Right atrium auricular region (tissue), 2 donors: ENCODE data around the gene AKR7A3. TPM values are rescaled to one million over a fixed set of nuclear protein-coding genes. Genes with fewer than 3 reads are reported as not detected.
A peak's percentile ranks its signal among the peaks of the same experiment; 100 is the strongest.
"Not testable (repeated sequence)": the region's sequence is repeated elsewhere in the genome, so short reads cannot be mapped to it uniquely, and the experiment has no call there.

Experiments
- DNase-seq: peaks from one replicate; pipeline ENCODE4 v3.0.0-alpha.2; 2019; ENCODE audit warnings: low spot score
- H3K27ac ChIP-seq, 2 donors: fragments of 200-600 bp; sonication (generic); 1 replicate in 1 of 2; 2 replicates in 1 of 2; pipeline ENCODE4 v1.5.1; 2016 to 2019
- H3K27me3 ChIP-seq, 2 donors: fragments of 200-600 bp; sonication (generic); one replicate each; pipeline versions ENCODE4 v1.5.1 to v1.6.0; 2017 to 2019
- H3K36me3 ChIP-seq: fragments of 200-600 bp; sonication (generic); one replicate; pipeline ENCODE4 v1.5.1; 2016
- H3K4me1 ChIP-seq, 2 donors: fragments of 200-600 bp; sonication (generic); one replicate each; pipeline versions ENCODE4 v1.5.1 to v1.6.0; 2017 to 2019
- H3K4me3 ChIP-seq, 2 donors: fragments of 200-600 bp; sonication (generic); 1 replicate in 1 of 2; 2 replicates in 1 of 2; pipeline ENCODE4 v1.5.1; 2017 to 2019; ENCODE audit warnings: mild to moderate bottlenecking in 1 of 2, moderate library complexity in 1 of 2
- H3K9me3 ChIP-seq, 2 donors: fragments of 200-600 bp; sonication (generic); one replicate each; pipeline ENCODE4 v1.5.1; 2019
- total RNA-seq, 2 donors: library from RNA; depleted of rRNA; stranded (reverse); fragments of >200 nt; gene quantifications; one replicate each; pipeline ENCODE4 v1.1.0, GENCODE V29; 2016
- TF ChIP-seq, protein P1 (sequence below), 2 donors: fragments of 200-600 bp; sonication (generic); IDR thresholded peaks; one replicate each; pipeline ENCODE4 v1.5.1; 2019; ENCODE audit warnings: antibody characterized with exemption in 2 of 2

The AKR7A3 gene
- under 1 TPM in 1 of 2 donors, not detected in 1; 0.20 TPM for total RNA-seq

DNA sequence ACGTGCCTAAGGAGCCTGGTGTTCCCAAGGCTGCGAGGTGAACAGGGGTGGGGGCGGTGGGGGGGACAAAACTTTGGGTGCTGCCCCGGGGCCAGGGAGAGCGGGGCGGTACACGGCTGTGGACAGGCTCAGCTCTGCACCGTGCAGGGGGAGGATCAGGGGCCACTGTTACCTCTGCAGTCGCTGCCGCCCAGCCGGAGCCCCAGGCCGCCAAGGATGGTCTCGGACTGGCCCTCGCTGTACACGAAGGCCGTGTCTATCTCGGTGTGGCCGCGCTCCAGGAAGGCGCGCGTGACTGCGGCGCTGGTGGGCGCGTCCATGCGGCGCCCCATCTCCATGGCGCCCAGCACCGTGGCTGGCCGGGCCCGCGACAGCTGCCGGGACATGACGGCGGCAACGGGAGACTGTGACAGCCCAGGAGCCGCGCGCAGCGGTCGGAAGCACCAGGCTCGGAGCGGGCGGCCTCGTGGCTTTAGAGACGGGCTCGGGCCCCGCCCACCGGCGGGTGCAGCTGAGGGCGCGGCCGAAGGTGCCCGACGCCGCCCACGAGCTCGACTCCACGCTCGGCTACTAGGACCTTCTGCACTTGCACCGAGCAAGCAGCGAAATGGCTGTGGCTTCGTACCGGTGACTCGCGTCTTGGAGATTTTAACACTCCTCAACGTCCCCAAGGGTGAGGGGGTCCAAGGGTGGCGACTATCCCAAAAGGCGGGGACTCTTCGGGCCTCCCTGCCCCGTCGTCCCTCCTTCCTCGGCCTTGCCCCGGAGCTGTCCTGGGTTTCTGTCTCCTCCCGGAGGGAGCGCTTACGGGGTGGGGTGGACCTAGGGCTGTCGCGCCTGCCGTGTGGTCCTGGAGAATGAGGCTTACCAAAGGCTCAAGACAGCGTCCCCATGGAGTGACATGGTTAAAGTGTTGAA lies at the start of gene AKR7A3:
Gene AKR7A3 (minus strand): TSS at position 447 of the 918 bp plus-strand sequence. CDS start 61 bp downstream, at position 386.
- not testable (repeated sequence) for H3K27ac ChIP-seq, DNase-seq, H3K27me3 ChIP-seq

DNA sequence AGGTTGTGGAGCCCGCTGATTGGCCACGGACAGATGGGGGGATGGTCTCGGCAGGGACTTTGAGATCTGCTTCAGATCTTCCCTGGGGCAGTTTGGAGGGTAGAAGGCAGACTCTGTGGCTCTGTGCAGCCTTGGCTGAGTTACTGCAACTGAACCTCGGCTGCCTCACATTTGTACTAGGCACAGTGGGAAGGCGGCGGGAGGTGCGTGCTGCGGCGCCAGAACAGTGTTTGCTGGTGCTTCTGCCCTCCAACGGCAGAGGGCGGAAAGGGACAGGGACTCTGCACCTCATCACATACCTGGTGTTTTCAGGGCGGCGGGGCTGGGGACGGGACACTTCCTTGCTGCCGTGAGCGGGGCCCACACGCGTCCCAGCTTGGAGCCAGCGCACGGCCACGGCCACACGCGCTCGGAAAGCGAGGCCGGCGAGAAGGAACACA lies 49.8 kb upstream of the AKR7A3 start:
- no peak overlapping the region for H3K27ac ChIP-seq
- peaks cover 46% of the 10 kb centered on the region for H3K36me3 ChIP-seq
- TF ChIP-seq, protein P1, sequence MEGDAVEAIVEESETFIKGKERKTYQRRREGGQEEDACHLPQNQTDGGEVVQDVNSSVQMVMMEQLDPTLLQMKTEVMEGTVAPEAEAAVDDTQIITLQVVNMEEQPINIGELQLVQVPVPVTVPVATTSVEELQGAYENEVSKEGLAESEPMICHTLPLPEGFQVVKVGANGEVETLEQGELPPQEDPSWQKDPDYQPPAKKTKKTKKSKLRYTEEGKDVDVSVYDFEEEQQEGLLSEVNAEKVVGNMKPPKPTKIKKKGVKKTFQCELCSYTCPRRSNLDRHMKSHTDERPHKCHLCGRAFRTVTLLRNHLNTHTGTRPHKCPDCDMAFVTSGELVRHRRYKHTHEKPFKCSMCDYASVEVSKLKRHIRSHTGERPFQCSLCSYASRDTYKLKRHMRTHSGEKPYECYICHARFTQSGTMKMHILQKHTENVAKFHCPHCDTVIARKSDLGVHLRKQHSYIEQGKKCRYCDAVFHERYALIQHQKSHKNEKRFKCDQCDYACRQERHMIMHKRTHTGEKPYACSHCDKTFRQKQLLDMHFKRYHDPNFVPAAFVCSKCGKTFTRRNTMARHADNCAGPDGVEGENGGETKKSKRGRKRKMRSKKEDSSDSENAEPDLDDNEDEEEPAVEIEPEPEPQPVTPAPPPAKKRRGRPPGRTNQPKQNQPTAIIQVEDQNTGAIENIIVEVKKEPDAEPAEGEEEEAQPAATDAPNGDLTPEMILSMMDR (IDR thresholded peaks at IDR 0.05): peak in 1 of 2 donors; percentile 14
- DNase-seq: no peak
- H3K4me3 ChIP-seq: no peak overlapping the region
- H3K9me3 ChIP-seq: no peaks in the 10 kb centered on the region
- peaks cover 0 to 16% of the 10 kb centered on the region in 2 donors for H3K4me1 ChIP-seq
- H3K27me3 ChIP-seq: no peaks in the 10 kb centered on the region

More for the DNA sequence above, at the start of gene AKR7A3:
- not testable (repeated sequence) for H3K9me3 ChIP-seq, H3K36me3 ChIP-seq, H3K4me1 ChIP-seq
- peak within 1 kb of the TSS; percentile 7 to 46 for H3K4me3 ChIP-seq

DNA sequence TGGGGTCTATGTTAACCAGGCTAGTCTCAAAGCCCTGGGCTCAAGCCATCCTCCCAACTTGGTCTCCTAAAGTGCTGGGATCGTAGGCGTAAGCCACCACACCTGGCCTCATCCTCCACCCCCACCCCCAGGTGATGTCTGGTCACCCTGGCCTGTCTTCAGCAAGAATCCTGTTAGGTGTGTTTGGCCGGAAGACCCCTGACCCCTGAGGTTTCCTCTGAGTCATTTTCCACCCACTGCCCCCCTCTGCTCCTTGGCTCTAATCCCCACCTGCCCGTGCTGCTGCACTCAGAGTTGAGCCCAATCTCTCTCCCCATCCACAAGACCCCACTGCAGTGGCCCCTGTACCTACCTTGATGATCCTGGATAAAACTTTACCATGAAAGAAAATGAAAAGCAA lies 48.7 kb upstream of the AKR7A3 start:
- Histone ChIP-seq H3K4me3 (no peak overlapping the region), H3K36me3 (peaks cover 36% of the 10 kb centered on the region), H3K9me3 (no peaks in the 10 kb centered on the region), H3K27ac (no peak overlapping the region), H3K4me1 (peaks cover 0 to 12% of the 10 kb centered on the region in 2 donors), H3K27me3 (no peaks in the 10 kb centered on the region)
- DNase-seq: no peak
- TF ChIP-seq, protein P1 (IDR thresholded peaks at IDR 0.05): no peak

DNA sequence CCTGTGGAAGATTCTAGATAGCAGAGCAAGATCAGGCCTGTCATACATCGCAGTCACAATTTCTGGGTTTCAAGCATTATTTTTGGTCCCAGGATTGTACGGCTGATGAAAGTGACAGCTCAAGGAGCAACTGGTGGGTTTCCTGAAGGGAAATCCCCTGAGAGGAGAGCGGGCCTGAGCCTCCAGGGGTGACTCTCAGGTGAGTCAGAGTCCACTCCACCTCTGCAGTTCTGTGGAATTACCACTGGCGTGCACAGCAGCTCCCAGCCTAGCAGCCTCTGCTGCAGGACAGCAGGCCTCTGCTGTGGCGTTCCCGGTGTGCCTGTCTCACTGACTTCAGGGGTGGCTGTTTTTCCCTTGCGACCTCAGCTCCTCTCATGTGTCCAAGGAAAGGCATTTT lies 48.0 kb upstream of the AKR7A3 start:
- Histone ChIP-seq H3K4me1 (peaks cover 0 to 5% of the 10 kb centered on the region in 2 donors), H3K27ac (no peak overlapping the region), H3K4me3 (no peak overlapping the region), H3K27me3 (no peaks in the 10 kb centered on the region), H3K9me3 (no peaks in the 10 kb centered on the region), H3K36me3 (peaks cover 34% of the 10 kb centered on the region)
- TF ChIP-seq, protein P1 (IDR thresholded peaks at IDR 0.05): no peak
- no peak for DNase-seq

DNA sequence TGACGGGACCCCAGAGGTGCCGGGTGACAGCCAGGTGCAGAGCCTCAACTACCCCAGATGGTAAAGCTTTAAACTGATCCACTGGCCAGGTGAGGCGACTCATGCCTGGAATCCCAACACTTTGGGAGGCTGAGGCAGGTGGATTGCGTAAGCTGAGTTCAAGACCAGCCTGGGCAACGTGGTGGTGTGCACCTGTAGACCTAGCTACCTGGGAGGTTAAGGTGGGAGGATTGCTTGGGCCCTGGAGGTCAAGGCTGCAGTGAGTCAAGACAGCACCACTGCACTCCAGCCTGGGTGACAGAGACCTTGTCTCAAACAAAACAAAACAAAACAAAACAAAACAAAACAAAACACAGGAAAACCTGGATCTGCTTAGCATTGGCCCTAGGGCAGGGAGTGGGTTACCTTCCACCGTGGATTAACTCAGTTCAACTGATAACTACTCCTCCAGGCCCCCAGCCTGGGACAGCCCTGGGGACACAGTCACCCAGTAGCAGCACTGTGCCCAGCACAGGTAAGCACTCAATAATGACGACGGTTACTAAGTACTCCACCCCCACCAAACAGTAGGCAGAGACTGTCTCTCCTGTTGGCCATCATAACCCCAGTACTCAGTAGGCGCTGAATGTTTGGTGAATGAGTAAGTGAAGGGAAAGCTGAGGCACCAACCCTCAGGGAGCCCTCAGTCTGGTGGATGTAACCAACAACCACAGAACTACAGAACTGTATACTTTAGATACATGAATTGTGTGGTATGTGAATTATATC lies 45.2 kb upstream of the AKR7A3 start:
- Histone ChIP-seq H3K36me3 (peaks cover 16% of the 10 kb centered on the region), H3K27ac (no peak overlapping the region), H3K9me3 (no peaks in the 10 kb centered on the region), H3K4me1 (no peaks in the 10 kb centered on the region), H3K4me3 (no peak overlapping the region), H3K27me3 (no peaks in the 10 kb centered on the region)
- TF ChIP-seq, protein P1 (IDR thresholded peaks at IDR 0.05): no peak
- DNase-seq: no peak

DNA sequence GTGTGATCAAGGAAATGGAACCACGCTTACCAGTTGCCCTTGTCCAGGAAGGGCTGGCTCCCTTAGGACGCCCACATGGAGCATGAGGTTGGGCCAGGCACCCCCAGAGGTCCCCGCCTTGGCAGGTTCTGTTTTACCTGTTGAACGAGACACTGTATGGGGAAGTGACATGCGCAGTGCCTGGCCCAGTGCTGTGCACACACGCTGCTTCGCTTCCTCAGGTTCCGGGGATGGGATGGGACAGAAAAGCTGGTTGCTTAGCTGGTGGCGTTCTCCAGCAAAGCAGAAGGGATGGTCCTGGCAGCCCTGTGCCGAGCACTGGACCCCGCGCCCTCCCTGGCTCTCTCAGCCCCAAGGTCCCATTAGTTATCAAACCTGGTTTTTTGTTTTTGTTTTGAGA lies 44.3 kb upstream of the AKR7A3 start:
- H3K4me1 ChIP-seq: no peaks in the 10 kb centered on the region
- no peak overlapping the region for H3K27ac ChIP-seq
- TF ChIP-seq, protein P1 (IDR thresholded peaks at IDR 0.05): no peak
- no peak for DNase-seq
- no peaks in the 10 kb centered on the region for H3K27me3 ChIP-seq
- no peaks in the 10 kb centered on the region for H3K9me3 ChIP-seq
- no peak overlapping the region for H3K4me3 ChIP-seq
- H3K36me3 ChIP-seq: peaks cover 16% of the 10 kb centered on the region
